ENCODE data around the gene CHI3L2.

The CHI3L2 gene

GRCh38 chr1:111197598-111198284 lies 29.8 kb upstream of the CHI3L2 start:
- TF ChIP-seq CTCF (IDR thresholded peaks at IDR 0.05; ENCODE audit: low read depth, low read length) = peak; percentile 42; the same call in 1 of the 2 replicates
- no peak overlapping the region for H3K4me3 ChIP-seq (ENCODE audit: low read depth, low read length)

- no peak for TF ChIP-seq CTCF (IDR thresholded peaks at IDR 0.05; ENCODE audit: low read depth, low read length)
- no peak overlapping the region for H3K4me3 ChIP-seq (ENCODE audit: low read depth, low read length)
These were observed 28.7 kb upstream of the CHI3L2 start for GRCh38 chr1:111198836-111199235.

GRCh38 chr1:111199329-111199728 lies 28.2 kb upstream of the CHI3L2 start:
- TF ChIP-seq CTCF (IDR thresholded peaks at IDR 0.05; ENCODE audit: low read depth, low read length) = no peak
- no peak overlapping the region for H3K4me3 ChIP-seq (ENCODE audit: low read depth, low read length)

- TF ChIP-seq CTCF (IDR thresholded peaks at IDR 0.05; ENCODE audit: low read depth, low read length) = no peak
- H3K4me3 ChIP-seq (ENCODE audit: low read depth, low read length) = no peak within 1 kb of the TSS
These were observed 27.4 kb upstream of the CHI3L2 start, which contains the start of gene DENND2D for GRCh38 chr1:111199881-111200801. DENND2D (minus strand) TSS chr1:111200646; CDS start chr1:111200459, 187 bp downstream.

- H3K4me3 ChIP-seq (ENCODE audit: low read depth, low read length) = no peak overlapping the region
These were observed 26.7 kb upstream of the CHI3L2 start for GRCh38 chr1:111200802-111201161.

DNA sequence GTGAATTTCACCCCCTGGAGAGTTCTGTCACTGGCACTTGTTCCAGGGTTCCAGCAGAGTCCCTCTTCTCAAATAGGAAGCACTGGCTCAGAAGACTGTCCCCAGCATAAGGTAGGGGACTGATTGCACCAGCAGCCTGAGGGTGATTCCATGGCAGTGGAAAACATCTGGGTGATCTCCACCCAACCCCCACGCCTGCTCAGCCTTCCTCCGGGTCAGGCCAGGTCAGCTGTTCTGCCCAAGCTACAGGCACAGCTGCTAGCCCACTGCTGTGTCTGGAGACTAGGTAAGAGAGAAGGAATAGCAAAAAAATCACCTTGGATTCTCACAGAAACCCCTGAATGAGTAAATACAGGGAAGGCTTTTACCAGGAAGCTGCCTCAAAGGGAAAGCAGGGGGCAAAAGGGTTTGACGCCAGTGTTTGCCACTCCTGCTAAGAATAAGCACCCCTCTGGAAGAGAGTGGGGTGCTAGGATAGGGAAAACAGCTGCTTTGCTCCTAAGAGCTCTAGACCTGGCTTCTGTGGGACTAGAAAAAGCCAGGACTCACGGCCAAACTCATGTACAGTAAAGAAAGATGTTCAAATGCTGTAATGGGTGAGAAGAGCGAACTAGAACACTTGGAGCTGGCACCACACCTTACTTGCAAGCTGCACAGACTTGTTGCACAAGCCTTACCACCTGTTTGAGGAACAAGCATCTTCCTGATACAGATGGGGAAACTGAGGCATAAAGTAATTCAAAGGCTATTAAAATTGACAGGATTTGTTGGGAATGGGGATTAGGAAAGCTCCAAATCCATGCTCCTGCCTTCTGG lies 26.0 kb upstream of the CHI3L2 start:
- no peak overlapping the region for H3K4me3 ChIP-seq (ENCODE audit: low read depth, low read length)

More at GRCh38 chr1:111200802-111201161, 26.7 kb upstream of the CHI3L2 start:
- no peak for TF ChIP-seq CTCF (IDR thresholded peaks at IDR 0.05; ENCODE audit: low read depth, low read length)

More for the DNA sequence above, 26.0 kb upstream of the CHI3L2 start:
- no peak for TF ChIP-seq CTCF (IDR thresholded peaks at IDR 0.05; ENCODE audit: low read depth, low read length)

All from WI38 (cell line).